T-helper 17 cell (primary cell): ENCODE results near the gene PTPRZ1. TPM values are rescaled to one million over a fixed set of nuclear protein-coding genes. Genes with fewer than 3 reads are reported as not detected.

Experiments used
- ATAC-seq: fragments of 150-1000 bp; cut with Tn5 transposase; 2 replicates; pipeline ENCODE4 v1.10.0; 2021; ENCODE audit warnings: mild to moderate bottlenecking, moderate library complexity
- DNase-seq, 3 donors: peaks; one replicate each; pipeline versions ENCODE4 v3.0.0 to v3.0.0-alpha.2; 2020 to 2021
- H3K9me3 ChIP-seq: one replicate; pipeline ENCODE4 v1.7.0; 2013; ENCODE audit warnings: low read length, mild to moderate bottlenecking; ENCODE audit not compliant: control insufficient read depth, poor library complexity, severe bottlenecking
- H3K27ac Mint-ChIP-seq: one replicate; pipeline ENCODE4 v1.8.0; 2022; ENCODE audit warnings: mild to moderate bottlenecking, moderate library complexity, mixed read lengths
- H3K27me3 Mint-ChIP-seq: one replicate; pipeline ENCODE4 v1.8.0; 2022; ENCODE audit warnings: mixed read lengths
- H3K36me3 Mint-ChIP-seq: one replicate; pipeline ENCODE4 v1.8.0; 2022; ENCODE audit warnings: low read depth, mixed read lengths
- H3K4me1 Mint-ChIP-seq: one replicate; pipeline ENCODE4 v1.8.0; 2022; ENCODE audit warnings: mild to moderate bottlenecking, mixed read lengths
- H3K4me3 Mint-ChIP-seq: one replicate; pipeline ENCODE4 v1.8.0; 2022; ENCODE audit warnings: mild to moderate bottlenecking, moderate library complexity, mixed read lengths
- total RNA-seq, 4 donors: library from RNA in 2 of 4; stranded (reverse) in 2 of 4; gene quantifications; one replicate each; pipeline ENCODE4 v1.2.3 and lab custom pipeline; 2022 to 2026

The PTPRZ1 gene
- total RNA-seq, 2 donors from 2014 or later, result not detected

GRCh38 chr7:121913947-121914675 is 41.1 kb downstream of the PTPRZ1 start:
- H3K9me3 ChIP-seq, result no peaks in the 10 kb centered on the region
- Mint-ChIP-seq H3K36me3 (no peaks in the 10 kb centered on the region), H3K4me3 (no peak overlapping the region), H3K27ac (no peak overlapping the region), H3K27me3 (peaks cover 4% of the 10 kb centered on the region), H3K4me1 (no peaks in the 10 kb centered on the region)
- DNase-seq (no peak), ATAC-seq (no peak)

- H3K36me3 Mint-ChIP-seq, result no peaks in the 10 kb centered on the region
- H3K9me3 ChIP-seq, result no peaks in the 10 kb centered on the region
- DNase-seq (no peak), ATAC-seq (no peak)
- no peak overlapping the region for H3K27ac Mint-ChIP-seq
- H3K4me1 Mint-ChIP-seq, result no peaks in the 10 kb centered on the region
- peaks cover 4% of the 10 kb centered on the region for H3K27me3 Mint-ChIP-seq
- no peak overlapping the region for H3K4me3 Mint-ChIP-seq
These were observed 41.8 kb downstream of the PTPRZ1 start for GRCh38 chr7:121914676-121915279.

GRCh38 chr7:121916211-121916610 is 43.2 kb downstream of the PTPRZ1 start:
- H3K9me3 ChIP-seq, result no peaks in the 10 kb centered on the region
- no peak for ATAC-seq
- H3K27ac Mint-ChIP-seq, result no peak overlapping the region
- no peaks in the 10 kb centered on the region for H3K4me1 Mint-ChIP-seq
- H3K4me3 Mint-ChIP-seq, result no peak overlapping the region
- peaks cover 4% of the 10 kb centered on the region for H3K27me3 Mint-ChIP-seq
- DNase-seq, result no peak
- no peaks in the 10 kb centered on the region for H3K36me3 Mint-ChIP-seq

- Mint-ChIP-seq H3K4me3 (no peak overlapping the region), H3K27ac (no peak overlapping the region), H3K27me3 (peaks cover under 1% of the 10 kb centered on the region), H3K36me3 (no peaks in the 10 kb centered on the region), H3K4me1 (no peaks in the 10 kb centered on the region)
- no peaks in the 10 kb centered on the region for H3K9me3 ChIP-seq
- no peak for ATAC-seq
- no peak for DNase-seq
These were observed 47.0 kb downstream of the PTPRZ1 start for GRCh38 chr7:121919986-121920385.

GRCh38 chr7:121924269-121925186 is 51.6 kb downstream of the PTPRZ1 start:
- no peak for DNase-seq
- Mint-ChIP-seq H3K27ac (no peak overlapping the region), H3K27me3 (no peaks in the 10 kb centered on the region), H3K4me3 (no peak overlapping the region), H3K4me1 (no peaks in the 10 kb centered on the region), H3K36me3 (no peaks in the 10 kb centered on the region)
- no peak for ATAC-seq
- H3K9me3 ChIP-seq, result no peaks in the 10 kb centered on the region

- no peaks in the 10 kb centered on the region for H3K27me3 Mint-ChIP-seq
- no peak for DNase-seq
- no peaks in the 10 kb centered on the region for H3K4me1 Mint-ChIP-seq
- no peak overlapping the region for H3K4me3 Mint-ChIP-seq
- no peaks in the 10 kb centered on the region for H3K36me3 Mint-ChIP-seq
- no peak for ATAC-seq
- no peak overlapping the region for H3K27ac Mint-ChIP-seq
- no peaks in the 10 kb centered on the region for H3K9me3 ChIP-seq
These were observed 58.4 kb downstream of the PTPRZ1 start for GRCh38 chr7:121931149-121931902.

GRCh38 chr7:121932768-121933167 is 59.8 kb downstream of the PTPRZ1 start:
- ATAC-seq (no peak), DNase-seq (no peak)
- Mint-ChIP-seq H3K27ac (no peak overlapping the region), H3K4me3 (no peak overlapping the region), H3K27me3 (no peaks in the 10 kb centered on the region), H3K4me1 (no peaks in the 10 kb centered on the region), H3K36me3 (no peaks in the 10 kb centered on the region)
- no peaks in the 10 kb centered on the region for H3K9me3 ChIP-seq

GRCh38 chr7:121936951-121937623 is 64.1 kb downstream of the PTPRZ1 start:
- no peaks in the 10 kb centered on the region for H3K27me3 Mint-ChIP-seq
- no peaks in the 10 kb centered on the region for H3K36me3 Mint-ChIP-seq
- no peak for DNase-seq
- no peak for ATAC-seq
- H3K27ac Mint-ChIP-seq, result no peak overlapping the region
- H3K4me1 Mint-ChIP-seq, result peaks cover 4% of the 10 kb centered on the region
- H3K9me3 ChIP-seq, result no peaks in the 10 kb centered on the region
- H3K4me3 Mint-ChIP-seq, result no peak overlapping the region

GRCh38 chr7:121938429-121938996 is 65.6 kb downstream of the PTPRZ1 start:
- no peak overlapping the region for H3K4me3 Mint-ChIP-seq
- no peaks in the 10 kb centered on the region for H3K9me3 ChIP-seq
- no peak overlapping the region for H3K27ac Mint-ChIP-seq
- DNase-seq (no peak), ATAC-seq (no peak)
- peaks cover 4% of the 10 kb centered on the region for H3K4me1 Mint-ChIP-seq
- H3K27me3 Mint-ChIP-seq, result no peaks in the 10 kb centered on the region
- H3K36me3 Mint-ChIP-seq, result no peaks in the 10 kb centered on the region

- no peak for DNase-seq
- ATAC-seq, result no peak
- H3K27ac Mint-ChIP-seq, result no peak overlapping the region
- peaks cover 4% of the 10 kb centered on the region for H3K4me1 Mint-ChIP-seq
- no peaks in the 10 kb centered on the region for H3K27me3 Mint-ChIP-seq
- H3K4me3 Mint-ChIP-seq, result no peak overlapping the region
- H3K36me3 Mint-ChIP-seq, result no peaks in the 10 kb centered on the region
- H3K9me3 ChIP-seq, result no peaks in the 10 kb centered on the region
These were observed 68.0 kb downstream of the PTPRZ1 start for GRCh38 chr7:121940918-121941317.

GRCh38 chr7:121941830-121942229 is 68.9 kb downstream of the PTPRZ1 start:
- ATAC-seq (no peak), DNase-seq (no peak)
- Mint-ChIP-seq H3K4me1 (peaks cover 4% of the 10 kb centered on the region), H3K27me3 (no peaks in the 10 kb centered on the region), H3K27ac (no peak overlapping the region), H3K36me3 (no peaks in the 10 kb centered on the region), H3K4me3 (no peak overlapping the region)
- no peaks in the 10 kb centered on the region for H3K9me3 ChIP-seq

- H3K4me1 Mint-ChIP-seq, result peaks cover 4% of the 10 kb centered on the region
- H3K36me3 Mint-ChIP-seq, result no peaks in the 10 kb centered on the region
- no peaks in the 10 kb centered on the region for H3K27me3 Mint-ChIP-seq
- H3K4me3 Mint-ChIP-seq, result no peak overlapping the region
- no peaks in the 10 kb centered on the region for H3K9me3 ChIP-seq
- ATAC-seq, result no peak
- DNase-seq, result no peak
- no peak overlapping the region for H3K27ac Mint-ChIP-seq
These were observed 72.1 kb downstream of the PTPRZ1 start for GRCh38 chr7:121945066-121945465.
